Breast epithelium (tissue), 3 donors: ENCODE measurements around the gene ZFHX2.

ENCODE experiments used
- CTCF ChIP-seq, 3 donors: fragments of 450-650 bp; IDR thresholded peaks; one replicate each; pipeline ENCODE4 v1.5.1; 2016 to 2017; ENCODE audit warnings: antibody characterized with exemption in 3 of 3, mild to moderate bottlenecking in 3 of 3, moderate library complexity in 3 of 3
- POLR2A ChIP-seq: fragments of 450-650 bp; IDR thresholded peaks from one replicate; pipeline ENCODE4 v1.6.1; 2016; ENCODE audit warnings: antibody characterized with exemption, mild to moderate bottlenecking, moderate library complexity

GRCh38 chr14:23481362-23481970 is 70.1 kb downstream of the ZFHX2 start:
- TF ChIP-seq POLR2A (no peak), CTCF (IDR thresholded peaks at IDR 0.05) (no peak)
